ENCODE measurements around the gene TEAD1. TPM values are rescaled to one million over a fixed set of nuclear protein-coding genes. Genes with fewer than 3 reads are reported as not detected.
A peak's percentile ranks its signal among the peaks of the same experiment; 100 is the strongest.

TEAD1 gene
- total and polyA plus RNA-seq, 9 of the 15 experiments (the other 6 are each of a cell fraction or from before 2014, with no cell fraction given) = 1.7 to 17.7 (median 10.8) TPM

DNA sequence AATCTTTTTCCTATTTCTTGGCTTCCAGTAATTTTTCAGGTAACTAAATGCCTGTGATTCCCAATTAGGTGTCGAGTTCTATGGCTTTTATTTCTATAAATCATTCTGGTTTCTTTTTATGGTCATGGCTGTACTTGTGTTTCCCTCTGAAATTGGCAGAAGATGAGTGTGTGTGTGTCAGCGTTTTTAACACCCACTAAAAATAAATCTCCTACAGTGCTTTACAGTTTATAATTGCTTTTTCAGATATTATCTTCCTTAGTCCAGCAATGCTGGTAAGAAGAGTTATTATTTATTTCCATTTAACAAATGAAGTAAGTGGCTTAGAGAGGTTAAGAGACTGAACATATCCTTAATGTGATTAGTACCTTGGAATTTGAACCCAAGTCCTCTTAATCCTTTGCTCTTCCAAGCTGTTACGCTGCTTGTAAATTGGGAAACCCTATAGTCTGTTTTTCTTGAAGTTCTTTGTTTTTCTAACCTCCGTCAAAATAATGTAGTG lies 125.2 kb downstream of the TEAD1 start:
- H3K4me1 ChIP-seq (replicated peaks in 1 of 2; ENCODE audit: control insufficient read depth in 2 of 2, insufficient read depth in 2 of 2, low read length in 2 of 2) = peaks cover 6 to 27% of the 10 kb centered on the region in 2 experiments; a peak in 4 of 5 replicates
- no peak overlapping the region for H3K4me2 ChIP-seq (ENCODE audit: insufficient read depth, low read length)
- in situ Hi-C loops (cut with MboI) (no loop called here), intact Hi-C loops (cut with micrococcal nuclease) (no loop called here)
- DNase-seq (ENCODE audit: extremely low read depth in 1 of 4, low spot score in 3 of 4) = no peak
- POLR2A ChIA-PET = no interaction called here
- CTCF ChIA-PET (ENCODE audit: low intra/inter-chr PET ratio) = no interaction called here
- H3K36me3 ChIP-seq (ENCODE audit: control insufficient read depth, insufficient read depth, low read length) = no peaks in the 10 kb centered on the region
- no TSS peak for BruUV-seq (replicated peaks)
- no peaks in the 10 kb centered on the region for H3K27me3 ChIP-seq (ENCODE audit: control insufficient read depth in 2 of 2, insufficient read depth in 2 of 2, low read length in 2 of 2)
- H3K9me3 ChIP-seq (replicated peaks; ENCODE audit: control insufficient read depth, insufficient read depth, low read depth, low read length) = no peaks in the 10 kb centered on the region
- no peak overlapping the region for H3K4me3 ChIP-seq
- H3K79me2 ChIP-seq (ENCODE audit: control insufficient read depth, insufficient read depth, low read length) = no peaks in the 10 kb centered on the region
- WGBS (ENCODE audit: insufficient coverage, low coverage, missing lambda C conversion rate) = 34% methylated on average over 4 of the region's 4 CpGs
- no peak overlapping the region for H2AFZ ChIP-seq (ENCODE audit: low read depth, low read length)
- FAIRE-seq = no peak
- H3K27ac ChIP-seq (ENCODE audit: extremely low read depth, low read depth, low read length) = no peak overlapping the region
- H3K9ac ChIP-seq (ENCODE audit: insufficient read depth in 1 of 2, low read depth in 2 of 2, low read length in 2 of 2) = no peak overlapping the region
- TF ChIP-seq, protein P1, sequence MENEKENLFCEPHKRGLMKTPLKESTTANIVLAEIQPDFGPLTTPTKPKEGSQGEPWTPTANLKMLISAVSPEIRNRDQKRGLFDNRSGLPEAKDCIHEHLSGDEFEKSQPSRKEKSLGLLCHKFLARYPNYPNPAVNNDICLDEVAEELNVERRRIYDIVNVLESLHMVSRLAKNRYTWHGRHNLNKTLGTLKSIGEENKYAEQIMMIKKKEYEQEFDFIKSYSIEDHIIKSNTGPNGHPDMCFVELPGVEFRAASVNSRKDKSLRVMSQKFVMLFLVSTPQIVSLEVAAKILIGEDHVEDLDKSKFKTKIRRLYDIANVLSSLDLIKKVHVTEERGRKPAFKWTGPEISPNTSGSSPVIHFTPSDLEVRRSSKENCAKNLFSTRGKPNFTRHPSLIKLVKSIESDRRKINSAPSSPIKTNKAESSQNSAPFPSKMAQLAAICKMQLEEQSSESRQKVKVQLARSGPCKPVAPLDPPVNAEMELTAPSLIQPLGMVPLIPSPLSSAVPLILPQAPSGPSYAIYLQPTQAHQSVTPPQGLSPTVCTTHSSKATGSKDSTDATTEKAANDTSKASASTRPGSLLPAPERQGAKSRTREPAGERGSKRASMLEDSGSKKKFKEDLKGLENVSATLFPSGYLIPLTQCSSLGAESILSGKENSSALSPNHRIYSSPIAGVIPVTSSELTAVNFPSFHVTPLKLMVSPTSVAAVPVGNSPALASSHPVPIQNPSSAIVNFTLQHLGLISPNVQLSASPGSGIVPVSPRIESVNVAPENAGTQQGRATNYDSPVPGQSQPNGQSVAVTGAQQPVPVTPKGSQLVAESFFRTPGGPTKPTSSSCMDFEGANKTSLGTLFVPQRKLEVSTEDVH (IDR thresholded peaks at IDR 0.05; ENCODE audit: low read depth, partially characterized antibody) = no peak
- TF ChIP-seq, protein P2, sequence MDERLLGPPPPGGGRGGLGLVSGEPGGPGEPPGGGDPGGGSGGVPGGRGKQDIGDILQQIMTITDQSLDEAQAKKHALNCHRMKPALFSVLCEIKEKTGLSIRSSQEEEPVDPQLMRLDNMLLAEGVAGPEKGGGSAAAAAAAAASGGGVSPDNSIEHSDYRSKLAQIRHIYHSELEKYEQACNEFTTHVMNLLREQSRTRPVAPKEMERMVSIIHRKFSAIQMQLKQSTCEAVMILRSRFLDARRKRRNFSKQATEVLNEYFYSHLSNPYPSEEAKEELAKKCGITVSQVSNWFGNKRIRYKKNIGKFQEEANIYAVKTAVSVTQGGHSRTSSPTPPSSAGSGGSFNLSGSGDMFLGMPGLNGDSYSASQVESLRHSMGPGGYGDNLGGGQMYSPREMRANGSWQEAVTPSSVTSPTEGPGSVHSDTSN (CRISPR knock-in tag; IDR thresholded peaks at IDR 0.05; ENCODE audit: low read depth) = no peak
- TF ChIP-seq, protein P2 (tag; conservative IDR thresholded peaks at IDR 0.05; ENCODE audit: low read depth) = peak; percentile 41; the same call in 1 of the 2 replicates
- TF ChIP-seq SMARCB1 (IDR thresholded peaks at IDR 0.05; ENCODE audit: insufficient read length, low read depth) = no peak
- 0 out of 2 replicates have a peak, but pooled peaks cover 7% of the 10 kb centered on the region for H4K20me1 ChIP-seq (replicated peaks; ENCODE audit: control insufficient read depth, insufficient read depth, low read length)
- ATAC-seq = no peak
- H3K9me1 ChIP-seq (ENCODE audit: control insufficient read depth, insufficient read depth, low read length) = peaks cover 3% of the 10 kb centered on the region
